NT2/D1 (cell line): ENCODE data around the gene WDFY4.

Source experiments
- DNase-seq: peaks from one replicate; pipeline ENCODE4 v3.0.0-alpha.2; 2011; ENCODE audit warnings: low read depth, low spot score
- H3K27me3 ChIP-seq: 2 replicates; pipeline ENCODE4 v1.6.0; 2011; ENCODE audit warnings: mild to moderate bottlenecking; ENCODE audit not compliant: insufficient read length, insufficient read depth
- H3K36me3 ChIP-seq: 2 replicates; pipeline ENCODE4 v1.6.1; 2011; ENCODE audit warnings: mild to moderate bottlenecking, low read length, mixed read lengths; ENCODE audit not compliant: insufficient read depth, insufficient read length
- H3K4me1 ChIP-seq: 2 replicates; pipeline ENCODE4 v1.5.1; 2011; ENCODE audit not compliant: insufficient read depth, insufficient read length
- H3K4me3 ChIP-seq: 2 replicates; pipeline ENCODE4 v1.5.1; 2011; ENCODE audit warnings: low read depth; ENCODE audit not compliant: insufficient read length
- H3K9ac ChIP-seq: 2 replicates; pipeline ENCODE4 v1.6.0; 2011; ENCODE audit warnings: low read depth; ENCODE audit not compliant: insufficient read length
- H3K9me3 ChIP-seq: 2 replicates; pipeline ENCODE4 v1.5.1; 2011; ENCODE audit warnings: mild to moderate bottlenecking, low read length; ENCODE audit not compliant: insufficient read depth
- SUZ12 ChIP-seq: IDR thresholded peaks from 2 replicates; pipeline ENCODE4 v1.6.1; 2011; ENCODE audit not compliant: insufficient read length, insufficient read depth; ENCODE audit errors: extremely low read depth
- YY1 ChIP-seq: IDR thresholded peaks from 2 replicates; pipeline ENCODE4 v1.6.1; 2011; ENCODE audit not compliant: insufficient read length, insufficient read depth
- ZNF274 ChIP-seq: IDR thresholded peaks from 2 replicates; pipeline ENCODE4 v1.6.1; 2011; ENCODE audit warnings: mild to moderate bottlenecking, low read depth, low read length

The WDFY4 gene

GRCh38 chr10:48751730-48752129, 67.1 kb downstream of the WDFY4 start:
- TF ChIP-seq ZNF274 = no peak
- TF ChIP-seq YY1 = no peak
- no peak for TF ChIP-seq SUZ12

GRCh38 chr10:48758411-48758810, 73.7 kb downstream of the WDFY4 start:
- Histone ChIP-seq H3K27me3 (no peaks in the 10 kb centered on the region), H3K4me3 (no peak overlapping the region), H3K4me1 (no peaks in the 10 kb centered on the region), H3K36me3 (no peaks in the 10 kb centered on the region), H3K9me3 (no peaks in the 10 kb centered on the region), H3K9ac (no peak overlapping the region)
- TF ChIP-seq SUZ12 (no peak), YY1 (no peak), ZNF274 (no peak)
- DNase-seq = no peak

More at GRCh38 chr10:48751730-48752129, 67.1 kb downstream of the WDFY4 start:
- DNase-seq = no peak
- no peaks in the 10 kb centered on the region for H3K4me1 ChIP-seq
- H3K27me3 ChIP-seq = no peaks in the 10 kb centered on the region
- no peaks in the 10 kb centered on the region for H3K36me3 ChIP-seq
- H3K9ac ChIP-seq = no peak overlapping the region
- H3K9me3 ChIP-seq = no peaks in the 10 kb centered on the region
- H3K4me3 ChIP-seq = no peak overlapping the region

- Histone ChIP-seq H3K27me3 (no peaks in the 10 kb centered on the region), H3K9me3 (no peaks in the 10 kb centered on the region), H3K4me3 (no peak overlapping the region), H3K36me3 (no peaks in the 10 kb centered on the region), H3K4me1 (no peaks in the 10 kb centered on the region), H3K9ac (no peak overlapping the region)
- TF ChIP-seq SUZ12 = no peak
- TF ChIP-seq YY1 = no peak
- no peak for TF ChIP-seq ZNF274
- DNase-seq = no peak
Measured at GRCh38 chr10:48759113-48759901, 74.6 kb downstream of the WDFY4 start.

- DNase-seq = no peak
- TF ChIP-seq ZNF274 = no peak
- no peak for TF ChIP-seq SUZ12
- TF ChIP-seq YY1 = no peak
- H3K27me3 ChIP-seq = no peaks in the 10 kb centered on the region
Measured at GRCh38 chr10:48760983-48761382, 76.3 kb downstream of the WDFY4 start.

GRCh38 chr10:48762064-48763042, 77.7 kb downstream of the WDFY4 start:
- no peak for DNase-seq
- Histone ChIP-seq H3K9me3 (no peaks in the 10 kb centered on the region), H3K9ac (no peak overlapping the region), H3K4me3 (no peak overlapping the region), H3K4me1 (no peaks in the 10 kb centered on the region), H3K27me3 (no peaks in the 10 kb centered on the region), H3K36me3 (no peaks in the 10 kb centered on the region)
- no peak for TF ChIP-seq SUZ12
- TF ChIP-seq ZNF274 = no peak
- no peak for TF ChIP-seq YY1

More at GRCh38 chr10:48760983-48761382, 76.3 kb downstream of the WDFY4 start:
- no peak overlapping the region for H3K4me3 ChIP-seq
- H3K4me1 ChIP-seq = no peaks in the 10 kb centered on the region
- no peaks in the 10 kb centered on the region for H3K36me3 ChIP-seq
- no peaks in the 10 kb centered on the region for H3K9me3 ChIP-seq
- no peak overlapping the region for H3K9ac ChIP-seq

GRCh38 chr10:48763403-48763965, 78.8 kb downstream of the WDFY4 start:
- Histone ChIP-seq H3K9ac (no peak overlapping the region), H3K9me3 (no peaks in the 10 kb centered on the region), H3K36me3 (no peaks in the 10 kb centered on the region), H3K4me3 (no peak overlapping the region), H3K27me3 (no peaks in the 10 kb centered on the region), H3K4me1 (no peaks in the 10 kb centered on the region)
- TF ChIP-seq SUZ12 = no peak
- TF ChIP-seq YY1 = no peak
- no peak for TF ChIP-seq ZNF274
- no peak for DNase-seq
